Left ventricle myocardium superior (tissue), 1 donor: ENCODE data around the gene MYO16. TPM values are rescaled to one million over a fixed set of nuclear protein-coding genes. Genes with fewer than 3 reads are reported as not detected.
"Not testable (repeated sequence)": the region's sequence is repeated elsewhere in the genome, so short reads cannot be mapped to it uniquely, and the experiment has no call there.

ENCODE experiments used
- ATAC-seq: fragments of 200-7000 bp; cut with Tn5 transposase; one replicate; pipeline ENCODE4 v1.9.1; 2020; ENCODE audit warnings: mild to moderate bottlenecking, moderate library complexity
- DNase-seq: peaks from one replicate; pipeline ENCODE4 v3.0.0-alpha.2; 2020
- intact Hi-C: fragments of 100-400 bp; cut with micrococcal nuclease; formaldehyde crosslinking; loops from one replicate; pipeline ENCODE4 v1.11.0; 2022
- total RNA-seq: library from RNA; stranded (reverse); fragmentation: NEBNext Ultra II Directional; extraction: Animal tissue kit (Norgen Biotek cat#: 25700); gene quantifications from one replicate; pipeline ENCODE4 v1.2.1, GENCODE V29; 2021
- donor health status: DM: no; HTN: yes; CAD: no; lungs with severe emphysema.

Gene MYO16
- total RNA-seq, 1 donor from 2014 or later = 0.74 TPM

DNA sequence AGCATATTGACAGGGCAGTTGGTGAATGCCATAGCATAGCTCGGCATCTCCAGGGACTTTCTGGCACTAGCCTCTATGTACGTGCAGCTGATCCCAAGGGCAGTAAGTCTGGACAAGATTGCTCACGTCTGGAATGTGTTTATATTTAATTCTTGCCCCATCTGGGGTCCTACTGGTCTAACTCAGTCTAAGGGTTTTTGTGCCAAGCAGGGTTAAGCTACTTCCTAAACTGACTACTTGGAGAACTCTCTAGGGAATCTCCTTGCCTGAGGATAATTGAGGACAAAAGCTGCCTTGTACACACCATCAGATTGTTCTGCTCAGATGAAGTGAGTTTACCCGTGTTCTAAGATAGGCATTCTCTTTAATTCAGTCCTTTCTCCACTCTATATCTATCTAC lies 358.1 kb downstream of the MYO16 start:
- intact Hi-C loops = no loop called here
- no peak for DNase-seq
- no peak for ATAC-seq

- DNase-seq (no peak), ATAC-seq (no peak)
- intact Hi-C loops = no loop called here
These were observed 358.5 kb downstream of the MYO16 start for GRCh38 chr13:108987944-108988343.

DNA sequence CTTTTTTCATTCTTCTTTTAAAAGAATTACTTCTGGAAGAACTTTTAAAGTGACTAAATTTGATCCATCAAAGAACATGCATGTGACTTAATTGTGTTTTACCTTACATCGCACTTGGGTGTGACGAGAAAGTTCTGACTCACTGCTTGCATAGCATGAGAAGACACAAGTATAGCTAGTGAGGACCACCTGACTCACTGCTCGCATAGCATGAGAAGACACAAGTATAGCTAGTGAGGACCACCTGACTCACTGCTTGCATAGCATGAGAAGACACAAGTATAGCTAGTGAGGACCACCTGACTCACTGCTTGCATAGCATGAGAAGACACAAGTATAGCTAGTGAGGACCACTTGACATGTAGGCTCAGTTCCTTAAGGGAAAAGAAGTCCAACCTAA lies 362.0 kb downstream of the MYO16 start:
- ATAC-seq, DNase-seq, intact Hi-C loops: not testable (repeated sequence)

DNA sequence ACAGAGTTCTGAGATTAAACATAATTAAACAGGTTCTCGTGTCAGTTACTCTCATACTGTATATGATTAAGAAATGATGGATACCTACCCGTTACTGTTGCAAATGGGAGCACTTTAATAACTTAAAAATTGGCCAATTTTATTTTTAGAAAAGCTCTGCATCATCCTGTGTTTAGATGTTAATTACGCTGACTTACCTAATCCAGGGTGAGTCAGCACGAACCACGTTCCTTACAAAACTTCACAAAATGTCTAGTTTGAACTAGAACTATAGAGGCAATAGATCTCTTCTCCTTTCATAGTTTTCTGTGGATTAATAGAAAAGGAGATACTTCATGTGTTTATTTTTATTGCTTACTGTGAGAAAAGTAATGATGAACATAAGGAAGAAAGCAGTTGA lies 363.9 kb downstream of the MYO16 start:
- ATAC-seq = no peak
- DNase-seq = no peak
- intact Hi-C loops = no loop called here

- DNase-seq (no peak), ATAC-seq (no peak)
- intact Hi-C loops = no loop called here
These were observed 367.0 kb downstream of the MYO16 start for GRCh38 chr13:108996430-108996829.

- ATAC-seq (no peak), DNase-seq (no peak)
- intact Hi-C loops = no loop called here
These were observed 370.8 kb downstream of the MYO16 start for GRCh38 chr13:109000207-109000606.

- intact Hi-C loops = no loop called here
- DNase-seq (no peak), ATAC-seq (no peak)
These were observed 373.5 kb downstream of the MYO16 start for GRCh38 chr13:109002934-109003333.

DNA sequence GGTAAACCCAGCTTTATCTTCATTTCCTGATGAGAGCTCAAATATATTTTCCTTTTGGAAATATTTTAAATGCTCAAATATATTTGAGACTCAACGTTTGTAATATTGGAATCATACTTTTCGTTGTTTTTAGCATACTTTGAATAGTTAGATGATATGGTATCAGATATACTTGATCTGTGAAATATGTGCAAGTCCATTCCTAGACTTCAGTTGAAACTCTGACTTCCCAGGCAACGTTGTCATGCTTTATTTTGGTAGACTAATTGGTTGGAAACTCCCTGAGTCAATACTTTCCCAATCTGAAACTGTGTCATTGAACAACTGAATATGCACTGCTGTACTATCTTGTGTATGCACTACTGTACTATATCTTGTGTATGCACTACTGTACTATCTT lies 378.5 kb downstream of the MYO16 start:
- DNase-seq (no peak), ATAC-seq (no peak)
- intact Hi-C loops = no loop called here

- ATAC-seq = no peak
- no peak for DNase-seq
- intact Hi-C loops = no loop called here
These were observed 380.3 kb downstream of the MYO16 start for GRCh38 chr13:109009756-109010155.

GRCh38 chr13:109010912-109011311 lies 381.5 kb downstream of the MYO16 start:
- ATAC-seq = no peak
- intact Hi-C loops = no loop called here
- no peak for DNase-seq

DNA sequence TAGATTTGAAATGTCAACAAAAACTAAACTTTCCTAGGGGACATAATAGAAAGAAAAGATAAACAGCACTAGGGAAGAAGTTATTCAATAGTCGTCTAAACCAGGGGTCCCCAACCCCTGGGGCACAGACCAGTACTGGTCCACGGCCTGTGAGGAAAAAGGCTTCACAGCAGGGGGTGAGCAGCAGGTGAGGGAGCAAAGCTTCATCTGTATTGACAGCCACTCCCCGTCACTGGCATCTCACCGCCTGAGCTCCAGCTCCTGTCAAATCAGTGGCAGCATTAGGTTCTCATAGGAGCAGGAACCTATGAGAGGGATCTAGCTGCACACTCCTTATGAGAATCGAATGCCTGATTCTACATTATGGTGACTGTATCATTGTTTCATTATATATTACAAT lies 382.7 kb downstream of the MYO16 start:
- intact Hi-C loops = no loop called here
- ATAC-seq (no peak), DNase-seq (no peak)

GRCh38 chr13:109021558-109021957 lies 392.1 kb downstream of the MYO16 start:
- no peak for DNase-seq
- intact Hi-C loops = no loop called here
- no peak for ATAC-seq

DNA sequence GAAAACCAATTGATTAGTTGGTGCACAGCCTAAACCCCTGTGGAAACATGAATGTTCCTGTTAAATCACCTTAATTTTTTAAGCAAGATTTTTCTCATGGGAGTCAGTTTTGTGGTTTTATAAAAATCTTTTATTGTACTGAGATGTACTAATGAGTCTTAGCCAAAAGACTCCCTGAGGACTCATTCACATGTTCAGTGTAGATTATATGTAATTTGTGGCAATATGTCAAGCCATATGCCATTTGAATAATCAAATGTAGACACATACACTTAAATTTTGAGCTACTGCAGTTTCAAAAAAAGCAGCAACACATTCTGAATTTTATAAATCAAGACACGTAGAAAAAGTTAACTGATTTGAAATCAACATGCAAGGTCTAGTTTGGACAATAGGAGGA lies 395.2 kb downstream of the MYO16 start:
- DNase-seq (no peak), ATAC-seq (no peak)
- intact Hi-C loops = no loop called here

- DNase-seq (no peak), ATAC-seq (no peak)
- intact Hi-C loops = no loop called here
These were observed 396.9 kb downstream of the MYO16 start for GRCh38 chr13:109026266-109026665.

GRCh38 chr13:109028624-109029023 lies 399.2 kb downstream of the MYO16 start:
- intact Hi-C loops = no loop called here
- ATAC-seq (no peak), DNase-seq (no peak)

DNA sequence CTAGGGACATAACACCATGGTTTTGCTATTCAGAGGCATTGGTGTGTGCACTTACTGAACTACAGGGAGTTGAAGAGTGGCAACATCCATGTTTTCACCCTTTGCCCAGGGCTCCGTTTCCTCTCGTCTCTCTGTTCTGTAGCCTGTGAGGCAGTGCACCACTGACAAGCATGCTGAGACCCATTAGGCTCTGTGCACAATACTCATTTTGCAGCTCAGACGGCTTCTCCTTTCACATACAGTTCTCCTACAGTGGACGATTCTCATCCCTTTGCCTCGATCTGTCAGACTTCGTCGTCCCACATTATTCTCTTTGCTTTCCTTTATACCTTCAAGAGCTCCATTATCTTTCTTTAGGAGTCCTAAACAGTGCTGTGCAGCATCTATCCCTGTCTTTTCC lies 403.7 kb downstream of the MYO16 start:
- ATAC-seq (no peak), DNase-seq (no peak)
- intact Hi-C loops = no loop called here

- no peak for ATAC-seq
These were observed 406.8 kb downstream of the MYO16 start for GRCh38 chr13:109036078-109036780.

DNA sequence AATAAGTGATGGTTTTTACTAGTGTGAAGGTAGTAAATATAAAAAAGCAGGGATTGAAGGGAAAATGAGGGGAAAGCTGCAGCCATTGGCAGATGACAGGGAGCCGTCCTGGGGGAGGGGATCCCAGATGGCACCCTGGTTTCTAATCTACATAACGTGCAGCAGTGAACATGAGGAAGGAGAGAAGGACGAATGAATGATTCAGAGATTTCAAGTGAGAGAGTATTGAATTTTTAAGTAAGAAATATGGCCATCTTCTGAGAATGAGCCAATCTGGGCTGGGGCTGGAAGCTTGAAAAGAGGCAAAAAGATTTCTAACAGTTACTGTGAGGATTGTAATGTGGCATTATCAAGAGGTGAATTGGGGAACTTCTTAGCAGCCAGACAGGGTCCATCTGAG lies 414.2 kb downstream of the MYO16 start:
- intact Hi-C loops = no loop called here
- ATAC-seq = no peak
- DNase-seq = no peak

More at GRCh38 chr13:109036078-109036780, 406.8 kb downstream of the MYO16 start:
- no peak for DNase-seq
- intact Hi-C loops = no loop called here

GRCh38 chr13:109055850-109056249 lies 426.4 kb downstream of the MYO16 start:
- no peak for DNase-seq
- no peak for ATAC-seq
- intact Hi-C loops = no loop called here

- DNase-seq (no peak), ATAC-seq (no peak)
- intact Hi-C loops = no loop called here
These were observed 428.7 kb downstream of the MYO16 start for GRCh38 chr13:109058087-109058486.

GRCh38 chr13:109072505-109072904 lies 443.1 kb downstream of the MYO16 start:
- intact Hi-C loops = no loop called here
- DNase-seq = no peak
- no peak for ATAC-seq

- DNase-seq (no peak), ATAC-seq (no peak)
- intact Hi-C loops = no loop called here
These were observed 445.0 kb downstream of the MYO16 start for GRCh38 chr13:109074436-109074835.
